WTC11 (cell line): Measurements from ENCODE around the gene CCDC28B. TPM values are rescaled to one million over a fixed set of nuclear protein-coding genes. Genes with fewer than 3 reads are reported as not detected.

Source experiments
- ATAC-seq: fragments of 200-7000 bp; cut with Tn5 transposase; 2 replicates; pipeline ENCODE4 v1.10.0; 2021; ENCODE audit warnings: mild to moderate bottlenecking, moderate library complexity
- CTCF ChIA-PET: fragments of 300-600 bp; sonication (Branson Sonifier 250); formaldehyde crosslinking; loops from one replicate; lab custom pipeline; 2021; ENCODE audit warnings: antibody characterized with exemption; lab: Charles Lee
- POLR2A ChIA-PET: fragments of 350-600 bp; sonication (Branson Sonifier 250); formaldehyde crosslinking; loops from one replicate; lab custom pipeline; 2021; ENCODE audit warnings: antibody characterized with exemption; lab: Charles Lee
- DNase-seq: peaks from one replicate; pipeline ENCODE4 v3.0.0; 2021; ENCODE audit warnings: low spot score
- H3K27ac Mint-ChIP-seq: 2 replicates; pipeline ENCODE4 v1.8.0; 2021; ENCODE audit warnings: mixed read lengths
- H3K27me3 Mint-ChIP-seq: 2 replicates; pipeline ENCODE4 v1.8.0; 2021; ENCODE audit warnings: low read depth, mild to moderate bottlenecking, moderate library complexity, mixed read lengths
- H3K36me3 Mint-ChIP-seq: 2 replicates; pipeline ENCODE4 v1.8.0; 2021; ENCODE audit warnings: mixed read lengths
- H3K4me1 Mint-ChIP-seq: 2 replicates; pipeline ENCODE4 v1.8.0; 2022; ENCODE audit warnings: mixed read lengths
- H3K4me3 Mint-ChIP-seq: 2 replicates; pipeline ENCODE4 v1.8.0; 2021; ENCODE audit warnings: mild to moderate bottlenecking, moderate library complexity, mixed read lengths
- H3K9me3 Mint-ChIP-seq: 2 replicates; pipeline ENCODE4 v1.8.0; 2021; ENCODE audit warnings: mixed read lengths
- CDX4 ChIP-seq: fragments of 250-450 bp; sonication (Bioruptor Pico); IDR thresholded peaks from 2 replicates; pipeline ENCODE4 v1.9.0; 2021; ENCODE audit warnings: moderate library complexity, mild to moderate bottlenecking, inconsistent platforms, borderline replicate concordance
- CREM ChIP-seq: sonication (generic); formaldehyde crosslinking; IDR thresholded peaks from 2 replicates; pipeline ENCODE4 v1.8.1; 2022; ENCODE audit warnings: mild to moderate bottlenecking, missing genetic modification reagents, moderate library complexity
- ELF4 ChIP-seq: sonication (generic); formaldehyde crosslinking; IDR thresholded peaks from 2 replicates; pipeline ENCODE4 v1.8.1; 2022; ENCODE audit warnings: low read depth, mild to moderate bottlenecking, moderate library complexity, missing genetic modification reagents
- ESRRA ChIP-seq: sonication (generic); formaldehyde crosslinking; IDR thresholded peaks from 2 replicates; pipeline ENCODE4 v1.8.1; 2022; ENCODE audit warnings: mild to moderate bottlenecking, missing genetic modification reagents, borderline replicate concordance
- FOXJ3 ChIP-seq: sonication (generic); formaldehyde crosslinking; IDR thresholded peaks from 2 replicates; pipeline ENCODE4 v1.9.0; 2021; ENCODE audit warnings: missing genetic modification reagents, mild to moderate bottlenecking, borderline replicate concordance
- NFE2L1 ChIP-seq: sonication (generic); formaldehyde crosslinking; IDR thresholded peaks from 2 replicates; pipeline ENCODE4 v1.8.1; 2023; ENCODE audit warnings: missing genetic modification reagents
- NR1H2 ChIP-seq: sonication (generic); formaldehyde crosslinking; IDR thresholded peaks from 2 replicates; pipeline ENCODE4 v1.9.0; 2021; ENCODE audit warnings: mild to moderate bottlenecking, moderate library complexity, missing genetic modification reagents
- NR3C1 ChIP-seq: sonication (generic); formaldehyde crosslinking; conservative IDR thresholded peaks from 2 replicates; pipeline ENCODE4 v1.8.1; 2023; ENCODE audit warnings: low read depth, mild to moderate bottlenecking, missing genetic modification reagents
- RORB ChIP-seq: fragments of 250-450 bp; sonication (Bioruptor Pico); IDR thresholded peaks from 2 replicates; pipeline ENCODE4 v1.9.0; 2021; ENCODE audit warnings: mild to moderate bottlenecking
- SP1 ChIP-seq: sonication (generic); formaldehyde crosslinking; conservative IDR thresholded peaks from 2 replicates; pipeline ENCODE4 v1.8.1; 2022; ENCODE audit warnings: missing genetic modification reagents
- ZBTB43 ChIP-seq: sonication (generic); formaldehyde crosslinking; IDR thresholded peaks from 2 replicates; pipeline ENCODE4 v1.8.1; 2023; ENCODE audit warnings: mild to moderate bottlenecking, missing genetic modification reagents
- ZNF121 ChIP-seq: sonication (generic); formaldehyde crosslinking; IDR thresholded peaks from 2 replicates; pipeline ENCODE4 v1.8.0; 2023; ENCODE audit warnings: missing genetic modification reagents
- ZNF263 ChIP-seq: sonication (generic); formaldehyde crosslinking; IDR thresholded peaks from 2 replicates; pipeline ENCODE4 v1.8.1; 2022; ENCODE audit warnings: low read depth, mild to moderate bottlenecking, moderate library complexity, missing genetic modification reagents
- total RNA-seq: library from RNA; stranded (reverse); gene quantifications from 3 replicates; pipeline ENCODE4 v1.2.3, GENCODE V29; 2021
- TF ChIP-seq, protein P1 (sequence below): sonication (generic); formaldehyde crosslinking; IDR thresholded peaks from 2 replicates; pipeline ENCODE4 v1.8.0; 2023; ENCODE audit warnings: mild to moderate bottlenecking, missing genetic modification reagents
- TF ChIP-seq, protein P2 (sequence below): fragments of 200-600 bp; IDR thresholded peaks from 2 replicates; pipeline ENCODE4 v1.8.0; 2022; ENCODE audit warnings: antibody characterized with exemption
- TF ChIP-seq, protein P3 (sequence below): sonication (generic); formaldehyde crosslinking; IDR thresholded peaks from 2 replicates; pipeline ENCODE4 v1.8.0; 2022; ENCODE audit warnings: mild to moderate bottlenecking, missing genetic modification reagents

The CCDC28B gene
- total RNA-seq, 1 experiment from 2014 or later: 34.4 TPM

DNA sequence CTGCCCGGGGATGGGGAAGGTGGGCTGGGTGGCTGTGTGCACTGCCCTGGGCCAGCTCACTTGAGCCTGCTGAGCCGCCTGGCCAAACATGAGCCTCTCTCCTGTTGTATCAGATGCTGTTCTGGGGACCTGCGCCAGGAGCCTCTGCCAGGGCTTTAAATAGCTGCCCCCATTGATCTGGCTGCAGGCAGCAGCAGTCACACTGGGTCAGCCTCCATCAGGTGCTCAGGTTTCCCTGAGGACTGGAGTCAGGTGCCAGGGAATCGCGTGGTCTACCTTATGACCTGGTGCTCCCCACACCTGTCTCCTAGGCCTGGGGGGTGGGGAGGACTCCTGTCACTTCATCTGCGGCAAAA is 700 bp upstream of the CCDC28B start:
- H3K4me3 Mint-ChIP-seq: peak overlapping the region; percentile 84
- ChIA-PET POLR2A (interaction anchor here (0.5 to 2.8 kb wide), 7 partner anchors 20 to 136 kb away, joined by 3 to 11 read pairs (median 5); partner anchors contain the start of genes KPNA6, MARCKSL1 and TXLNA), CTCF (interaction anchor here (1.4 to 3.5 kb wide), 5 partner anchors 16 to 410 kb away, joined by 3 to 27 read pairs (median 10); partner anchors contain the start of gene TMEM39B)
- peaks cover 30% of the 10 kb centered on the region for H3K36me3 Mint-ChIP-seq
- peaks cover 8% of the 10 kb centered on the region for H3K27me3 Mint-ChIP-seq
- DNase-seq (no peak), ATAC-seq (no peak)
- TF ChIP-seq FOXJ3 (CRISPR knock-in tag) (no peak), SP1 (CRISPR knock-in tag) (no peak), CDX4 (no peak), NFE2L1 (CRISPR knock-in tag) (no peak), NR3C1 (no peak), ZBTB43 (CRISPR knock-in tag) (no peak), CREM (CRISPR knock-in tag) (no peak), ESRRA (no peak), ZNF121 (CRISPR knock-in tag) (no peak), ELF4 (CRISPR knock-in tag) (no peak), NR1H2 (CRISPR knock-in tag) (no peak)
- TF ChIP-seq, protein P1, sequence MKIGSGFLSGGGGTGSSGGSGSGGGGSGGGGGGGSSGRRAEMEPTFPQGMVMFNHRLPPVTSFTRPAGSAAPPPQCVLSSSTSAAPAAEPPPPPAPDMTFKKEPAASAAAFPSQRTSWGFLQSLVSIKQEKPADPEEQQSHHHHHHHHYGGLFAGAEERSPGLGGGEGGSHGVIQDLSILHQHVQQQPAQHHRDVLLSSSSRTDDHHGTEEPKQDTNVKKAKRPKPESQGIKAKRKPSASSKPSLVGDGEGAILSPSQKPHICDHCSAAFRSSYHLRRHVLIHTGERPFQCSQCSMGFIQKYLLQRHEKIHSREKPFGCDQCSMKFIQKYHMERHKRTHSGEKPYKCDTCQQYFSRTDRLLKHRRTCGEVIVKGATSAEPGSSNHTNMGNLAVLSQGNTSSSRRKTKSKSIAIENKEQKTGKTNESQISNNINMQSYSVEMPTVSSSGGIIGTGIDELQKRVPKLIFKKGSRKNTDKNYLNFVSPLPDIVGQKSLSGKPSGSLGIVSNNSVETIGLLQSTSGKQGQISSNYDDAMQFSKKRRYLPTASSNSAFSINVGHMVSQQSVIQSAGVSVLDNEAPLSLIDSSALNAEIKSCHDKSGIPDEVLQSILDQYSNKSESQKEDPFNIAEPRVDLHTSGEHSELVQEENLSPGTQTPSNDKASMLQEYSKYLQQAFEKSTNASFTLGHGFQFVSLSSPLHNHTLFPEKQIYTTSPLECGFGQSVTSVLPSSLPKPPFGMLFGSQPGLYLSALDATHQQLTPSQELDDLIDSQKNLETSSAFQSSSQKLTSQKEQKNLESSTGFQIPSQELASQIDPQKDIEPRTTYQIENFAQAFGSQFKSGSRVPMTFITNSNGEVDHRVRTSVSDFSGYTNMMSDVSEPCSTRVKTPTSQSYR (CRISPR knock-in tag): no peak
- TF ChIP-seq, protein P2, sequence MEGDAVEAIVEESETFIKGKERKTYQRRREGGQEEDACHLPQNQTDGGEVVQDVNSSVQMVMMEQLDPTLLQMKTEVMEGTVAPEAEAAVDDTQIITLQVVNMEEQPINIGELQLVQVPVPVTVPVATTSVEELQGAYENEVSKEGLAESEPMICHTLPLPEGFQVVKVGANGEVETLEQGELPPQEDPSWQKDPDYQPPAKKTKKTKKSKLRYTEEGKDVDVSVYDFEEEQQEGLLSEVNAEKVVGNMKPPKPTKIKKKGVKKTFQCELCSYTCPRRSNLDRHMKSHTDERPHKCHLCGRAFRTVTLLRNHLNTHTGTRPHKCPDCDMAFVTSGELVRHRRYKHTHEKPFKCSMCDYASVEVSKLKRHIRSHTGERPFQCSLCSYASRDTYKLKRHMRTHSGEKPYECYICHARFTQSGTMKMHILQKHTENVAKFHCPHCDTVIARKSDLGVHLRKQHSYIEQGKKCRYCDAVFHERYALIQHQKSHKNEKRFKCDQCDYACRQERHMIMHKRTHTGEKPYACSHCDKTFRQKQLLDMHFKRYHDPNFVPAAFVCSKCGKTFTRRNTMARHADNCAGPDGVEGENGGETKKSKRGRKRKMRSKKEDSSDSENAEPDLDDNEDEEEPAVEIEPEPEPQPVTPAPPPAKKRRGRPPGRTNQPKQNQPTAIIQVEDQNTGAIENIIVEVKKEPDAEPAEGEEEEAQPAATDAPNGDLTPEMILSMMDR: no peak
- no peaks in the 10 kb centered on the region for H3K9me3 Mint-ChIP-seq
- H3K4me1 Mint-ChIP-seq: peaks cover 37% of the 10 kb centered on the region
- H3K27ac Mint-ChIP-seq: no peak overlapping the region

DNA sequence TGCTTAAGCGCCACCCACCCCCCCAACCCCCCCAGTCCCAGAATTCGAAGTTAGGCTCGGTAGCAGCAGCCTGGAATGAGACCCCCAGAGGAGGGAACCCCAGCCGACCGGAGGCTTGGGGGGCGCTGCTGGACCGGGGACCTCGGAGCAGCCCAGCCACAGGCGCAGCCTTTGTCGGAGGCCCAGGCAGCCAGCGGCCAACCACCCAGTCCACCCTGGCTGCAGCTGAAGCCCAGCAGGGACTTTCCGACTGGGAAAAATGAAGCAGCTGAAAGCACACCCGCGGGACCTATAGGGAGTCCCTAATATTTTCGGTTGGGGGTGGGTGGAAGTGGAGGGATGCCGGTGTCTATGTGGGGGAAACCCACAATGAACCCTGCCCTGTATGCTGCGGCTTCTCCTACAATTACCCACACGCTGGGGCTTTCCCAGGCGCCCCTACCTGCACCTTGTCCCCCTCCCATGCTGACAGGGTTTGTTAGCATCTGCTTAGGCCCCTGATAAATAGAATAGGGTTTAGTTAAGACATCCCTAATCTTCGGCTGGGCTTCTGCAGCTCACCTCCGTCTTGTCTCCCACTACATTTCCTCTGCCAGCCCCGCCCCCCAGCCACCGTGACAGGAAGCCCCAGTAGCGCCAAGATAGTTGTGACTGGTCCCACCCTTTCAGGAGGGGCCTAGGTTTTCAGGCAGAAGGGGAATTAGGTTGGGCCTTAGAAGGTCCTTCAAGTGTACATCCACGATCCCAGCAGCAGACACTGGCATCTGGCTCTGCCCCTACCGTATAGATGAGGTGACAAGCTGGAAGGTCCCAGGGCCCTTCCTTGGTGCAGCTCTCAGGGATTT is 838 bp downstream of the CCDC28B start:
- TF ChIP-seq RORB: no peak
- TF ChIP-seq ZNF263 (CRISPR knock-in tag): 0 out of 2 replicates have a peak, but pooled peaks have one; percentile 13
- TF ChIP-seq, protein P3, sequence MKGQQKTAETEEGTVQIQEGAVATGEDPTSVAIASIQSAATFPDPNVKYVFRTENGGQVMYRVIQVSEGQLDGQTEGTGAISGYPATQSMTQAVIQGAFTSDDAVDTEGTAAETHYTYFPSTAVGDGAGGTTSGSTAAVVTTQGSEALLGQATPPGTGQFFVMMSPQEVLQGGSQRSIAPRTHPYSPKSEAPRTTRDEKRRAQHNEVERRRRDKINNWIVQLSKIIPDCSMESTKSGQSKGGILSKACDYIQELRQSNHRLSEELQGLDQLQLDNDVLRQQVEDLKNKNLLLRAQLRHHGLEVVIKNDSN (CRISPR knock-in tag): no peak
- ChIA-PET POLR2A (interaction anchor here (0.6 to 2.8 kb wide), 7 partner anchors 14 to 236 kb away, joined by 3 to 11 read pairs (median 6); partner anchors contain the start of genes KPNA6, TMEM39B and TXLNA), CTCF (interaction anchor here (0.6 to 3.5 kb wide), 9 partner anchors 10 to 128 kb away, joined by 3 to 27 read pairs (median 6); partner anchors contain the start of genes TMEM39B and TXLNA)
- peak; percentile 61 for DNase-seq
- Mint-ChIP-seq H3K36me3 (peaks cover 17% of the 10 kb centered on the region), H3K4me1 (peaks cover 42% of the 10 kb centered on the region), H3K4me3 (peak overlapping the region; percentile 84), H3K27me3 (peaks cover 8% of the 10 kb centered on the region), H3K27ac (0 out of 2 replicates have a peak overlapping the region, but pooled peaks have one; percentile 53), H3K9me3 (no peaks in the 10 kb centered on the region)
- peak; percentile 27 for ATAC-seq
